NCI-H2029 (cell line): Measurements from ENCODE around the gene KCNH8.

ENCODE experiments used
- DNase-seq: peaks from one replicate; lab custom pipeline; 2025; lab: John Stamatoyannopoulos, UW

Gene KCNH8

DNA sequence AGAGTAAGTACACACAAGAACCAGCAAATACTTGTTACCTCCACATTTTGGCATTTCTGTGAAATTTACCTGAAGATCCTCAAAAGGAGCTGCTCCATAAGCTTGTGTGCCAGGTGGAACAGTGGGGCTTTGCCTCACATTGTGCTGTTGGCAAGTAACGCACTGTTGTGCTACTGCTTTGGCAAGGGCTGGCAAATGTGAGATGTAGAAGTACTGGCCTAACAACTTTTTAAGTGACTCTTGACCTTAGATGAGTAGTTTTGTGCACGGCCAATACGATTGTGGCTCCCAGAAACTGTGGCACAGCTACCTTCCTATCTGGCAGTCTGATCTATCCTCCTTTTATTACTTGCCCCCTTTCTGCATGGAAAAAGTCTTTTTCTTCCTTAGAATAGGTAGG lies 337.0 kb downstream of the KCNH8 start:
- peak; percentile 66 for DNase-seq

DNA sequence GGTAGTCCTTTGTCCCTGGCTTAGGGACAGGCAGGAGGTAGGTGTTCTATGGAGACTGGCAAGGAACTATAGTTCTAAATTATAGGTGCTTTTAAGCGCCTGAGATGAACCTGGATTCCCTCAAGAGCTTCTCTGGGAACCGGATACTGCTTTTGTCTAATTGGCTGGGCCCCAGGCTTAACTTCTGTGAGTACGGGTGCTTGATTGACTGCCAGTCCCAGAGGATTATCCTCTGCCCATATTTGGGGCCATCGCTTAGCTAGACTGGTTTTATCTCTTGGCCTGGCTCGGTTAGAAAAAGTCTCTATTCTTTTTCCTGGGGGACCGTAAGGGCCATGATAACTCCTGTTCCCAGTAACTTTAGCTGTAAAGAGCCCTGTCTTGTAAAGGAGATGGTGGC lies 339.1 kb downstream of the KCNH8 start:
- no peak for DNase-seq

DNA sequence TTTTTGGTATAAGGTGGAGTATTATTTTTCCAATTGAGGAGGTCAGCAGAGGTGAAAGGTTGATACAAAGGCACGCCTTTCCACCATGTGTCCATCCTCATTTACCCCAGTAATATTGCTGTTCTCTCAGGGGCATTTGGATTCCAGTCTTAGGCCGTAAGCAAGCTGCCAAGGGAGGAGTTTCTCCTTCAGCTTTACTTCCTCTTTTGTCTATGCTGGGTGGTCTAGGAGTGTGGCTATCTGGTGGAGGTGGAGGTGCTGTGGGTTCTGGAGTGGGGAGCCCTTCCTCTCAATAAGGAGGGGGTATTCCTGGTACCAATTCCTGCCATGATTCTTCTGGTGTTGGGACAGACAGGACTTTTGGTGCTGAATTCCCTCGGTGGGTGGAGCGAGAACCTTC lies 340.6 kb downstream of the KCNH8 start:
- DNase-seq = no peak

DNA sequence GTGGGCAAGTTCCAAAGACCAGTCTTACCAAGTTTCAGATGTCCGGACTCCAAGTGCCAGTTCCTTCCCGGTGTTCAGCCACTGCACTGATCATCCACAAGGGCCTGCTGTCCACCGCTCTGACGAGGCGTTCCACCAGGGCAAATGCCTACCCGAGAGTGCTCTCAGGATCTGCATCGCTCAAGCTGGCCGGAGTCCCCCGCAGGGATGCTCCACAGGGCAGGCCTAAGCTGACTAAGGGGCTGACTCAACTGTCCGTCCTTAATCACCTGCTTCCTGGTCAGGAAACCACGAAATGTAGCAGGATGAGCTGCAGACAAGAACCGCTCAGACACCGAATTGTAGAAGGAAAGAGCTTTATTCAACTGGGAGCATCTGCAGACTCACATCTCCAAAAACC lies 341.6 kb downstream of the KCNH8 start:
- no peak for DNase-seq

DNA sequence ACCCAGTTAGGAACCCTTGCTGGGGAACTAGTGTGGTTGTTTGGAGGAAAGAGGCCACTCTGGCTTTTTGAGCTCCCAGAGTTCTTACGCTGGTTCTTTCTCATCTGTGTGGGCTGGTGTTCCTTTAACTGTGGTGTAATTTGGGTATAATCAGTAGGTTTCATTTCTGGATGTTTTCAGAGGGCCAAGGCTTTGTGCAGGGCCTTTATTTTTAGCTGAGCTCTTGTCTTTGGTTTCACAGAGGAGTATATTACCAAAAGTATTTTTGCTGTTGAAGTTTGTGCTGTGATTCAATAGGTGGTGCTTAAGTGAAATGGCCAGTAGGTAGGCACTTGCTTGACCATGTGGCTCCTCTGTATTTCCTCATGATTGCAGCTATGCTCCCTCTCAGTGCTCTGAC lies 357.9 kb downstream of the KCNH8 start:
- no peak for DNase-seq

DNA sequence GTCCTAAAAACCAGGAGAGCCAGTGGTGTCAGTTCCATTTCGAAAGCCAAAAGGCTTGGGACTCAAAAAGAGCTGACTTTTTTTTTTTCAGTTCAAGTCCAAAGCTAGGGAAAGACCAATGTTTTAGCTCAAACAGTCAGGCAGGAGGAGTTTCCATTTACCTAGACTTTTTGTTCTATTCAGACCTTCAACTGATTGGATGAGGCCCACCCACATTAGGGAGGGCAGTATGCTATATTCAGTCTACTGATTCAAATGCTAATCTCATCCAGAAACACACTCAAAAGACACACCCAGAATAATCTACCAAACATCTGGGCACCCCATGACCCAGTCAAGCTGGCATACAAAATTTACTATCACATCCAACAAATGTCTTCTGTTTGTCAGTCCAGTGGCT lies 374.0 kb downstream of the KCNH8 start:
- no peak for DNase-seq

DNA sequence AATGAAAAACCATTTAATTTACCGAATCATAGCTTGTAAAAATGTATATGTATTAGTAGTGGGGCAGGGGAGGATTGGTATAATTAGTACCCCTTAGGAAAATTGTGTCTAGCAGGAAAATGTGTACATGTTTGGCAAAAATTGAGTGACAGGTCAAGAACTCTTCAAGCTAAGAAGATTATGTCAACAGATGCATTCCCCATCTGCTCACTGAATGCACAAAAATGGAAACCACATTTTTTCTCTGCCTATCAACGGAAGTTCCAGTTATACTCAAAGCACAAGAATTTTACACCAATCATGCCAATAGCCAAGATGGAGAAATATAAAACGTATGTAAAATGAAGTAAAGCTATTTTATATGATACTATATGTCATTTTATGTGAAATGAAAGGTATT lies 377.8 kb downstream of the KCNH8 start:
- DNase-seq = no peak

DNA sequence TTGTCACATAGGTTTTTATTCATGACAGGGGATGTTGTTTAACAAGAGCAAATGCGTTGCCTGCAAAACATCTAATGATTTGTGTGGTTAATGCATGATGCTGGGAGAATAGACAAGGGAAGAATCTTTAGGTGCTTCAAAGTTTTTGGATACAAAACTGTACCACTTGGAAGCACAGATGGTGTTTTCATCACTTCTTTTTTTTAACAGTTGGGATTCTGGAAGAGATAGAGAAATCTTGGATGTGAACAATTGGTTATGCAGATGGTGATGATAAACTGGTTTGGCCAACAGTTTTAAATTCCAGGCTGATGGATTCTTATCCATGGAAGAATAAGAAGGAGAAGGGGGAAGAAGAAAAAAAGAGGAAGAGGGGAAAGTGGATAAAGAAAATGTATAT lies 379.4 kb downstream of the KCNH8 start:
- DNase-seq = no peak

DNA sequence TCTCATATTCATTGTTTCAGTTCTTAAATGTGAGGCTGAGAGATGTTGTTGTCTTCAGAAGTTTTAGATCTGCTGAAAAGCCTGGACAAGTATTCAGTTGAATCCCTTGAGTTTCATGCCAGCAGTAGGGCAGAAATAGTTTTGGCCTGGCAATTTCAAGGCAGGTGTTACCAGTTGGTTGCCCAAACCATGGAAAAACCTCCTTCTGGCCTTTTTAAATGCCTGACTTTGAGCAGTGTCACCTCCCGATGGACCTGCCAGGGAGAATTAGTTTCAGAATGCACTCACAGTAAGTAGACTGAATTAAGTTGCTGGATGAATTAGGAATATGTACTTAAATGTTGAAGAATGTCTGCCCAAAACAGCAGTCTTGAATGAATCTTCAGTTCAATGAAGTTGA lies 383.1 kb downstream of the KCNH8 start:
- DNase-seq = no peak

DNA sequence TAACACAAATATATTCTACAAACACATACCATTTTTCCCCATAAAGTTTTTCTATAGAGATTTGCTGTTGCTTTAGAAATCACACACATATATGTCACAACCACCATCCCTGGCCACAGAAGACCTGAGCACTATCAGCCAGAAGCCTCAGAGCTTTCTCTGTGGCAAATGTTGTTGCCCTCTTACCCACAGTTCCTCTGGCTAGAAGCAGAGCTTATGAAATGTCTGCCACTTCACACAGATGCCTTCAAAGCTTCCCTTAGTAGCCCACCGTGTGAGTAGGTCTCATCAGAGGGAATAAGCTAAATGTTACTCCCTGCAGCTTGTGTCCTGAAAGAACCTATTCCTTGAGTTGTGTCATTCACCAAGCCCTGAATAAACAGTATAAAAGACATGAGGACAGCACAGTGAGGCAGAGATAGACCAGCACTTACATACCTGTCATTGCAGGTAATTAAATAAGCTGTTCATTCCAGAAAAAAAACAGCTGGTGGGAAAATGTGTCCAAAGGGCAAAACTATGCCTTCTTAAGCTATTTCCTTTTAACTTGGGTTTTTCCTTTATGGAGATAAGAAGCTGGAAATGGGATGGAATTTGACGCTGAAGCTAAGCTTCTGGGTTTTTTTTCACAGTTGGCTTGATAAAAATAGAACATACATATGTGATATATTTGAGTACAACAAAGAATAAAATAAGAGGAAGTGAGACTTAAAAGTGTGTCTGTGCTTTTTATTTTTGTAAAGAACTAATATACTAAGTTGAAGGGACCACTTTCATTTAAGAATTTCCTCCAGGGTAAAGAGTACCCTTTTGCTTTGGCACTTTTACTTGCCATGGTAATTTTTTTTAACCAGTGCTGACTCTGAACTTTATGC lies 391.4 kb downstream of the KCNH8 start:
- DNase-seq = no peak

DNA sequence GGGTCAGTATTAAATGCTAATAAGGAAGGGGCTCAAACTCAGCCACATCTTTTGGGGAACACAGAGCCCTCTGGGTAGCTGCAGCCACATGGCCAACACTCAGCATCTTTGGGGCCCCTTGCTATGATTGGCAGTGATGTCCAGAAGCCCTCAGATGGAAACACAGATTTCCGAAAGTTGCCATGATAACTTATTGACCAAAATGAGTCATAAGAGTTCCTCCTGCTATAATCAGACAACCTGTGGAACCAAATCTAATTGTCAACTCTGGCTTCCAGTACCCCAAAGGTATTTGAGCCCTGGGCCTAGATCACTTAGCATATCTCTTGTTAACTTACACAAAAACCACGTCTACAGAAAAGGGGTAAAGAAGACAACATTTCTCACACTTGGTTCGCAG lies 392.2 kb downstream of the KCNH8 start:
- no peak for DNase-seq

DNA sequence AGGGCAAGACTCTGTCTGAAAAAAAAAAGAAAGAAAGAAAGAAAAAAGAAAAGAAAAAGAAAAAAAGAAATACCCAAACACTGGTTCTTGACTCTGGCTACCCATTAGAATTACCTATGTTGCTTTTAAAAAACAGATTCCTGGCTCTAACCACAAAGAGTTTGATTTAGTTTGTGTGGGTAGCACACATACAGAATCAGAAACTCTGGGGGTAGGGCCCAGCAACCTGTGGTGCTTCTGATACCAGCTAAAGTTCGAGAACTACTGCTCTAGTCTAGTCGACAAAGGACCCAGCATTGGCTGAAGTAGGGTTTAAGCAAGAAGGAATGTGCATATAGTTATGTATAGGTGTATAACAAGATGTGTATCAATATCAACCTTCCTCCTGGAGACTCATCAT lies 393.0 kb downstream of the KCNH8 start:
- no peak for DNase-seq

DNA sequence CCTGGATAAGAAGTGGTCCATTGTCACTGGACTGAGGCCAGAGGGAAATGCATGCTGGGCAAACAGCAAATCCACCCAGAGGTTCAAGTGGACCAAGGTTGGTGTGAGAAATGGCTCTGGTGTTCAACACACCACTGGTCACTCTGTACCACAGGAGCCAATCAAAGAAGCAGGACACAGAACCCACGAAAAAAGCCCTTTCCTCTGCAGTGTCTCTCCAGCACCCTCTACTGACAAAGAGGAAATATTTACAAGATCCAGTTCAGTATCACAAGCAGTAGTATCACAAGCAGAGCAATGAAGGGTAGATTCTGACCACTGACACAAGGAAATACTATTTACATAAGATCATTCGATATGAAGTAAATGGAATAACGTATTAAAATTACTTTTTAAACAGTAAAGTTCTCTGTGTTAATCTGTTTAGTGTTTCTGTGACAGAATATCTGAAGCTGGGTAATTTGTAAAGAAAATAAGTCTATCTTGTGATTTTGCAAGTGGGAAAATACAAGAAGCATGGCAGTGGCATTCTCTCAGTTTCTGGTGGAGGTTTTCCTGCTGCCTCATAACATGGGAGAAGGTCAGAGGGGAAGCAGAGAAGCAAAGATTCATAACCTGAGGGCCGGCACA lies 395.0 kb downstream of the KCNH8 start:
- DNase-seq = peak; percentile 33

DNA sequence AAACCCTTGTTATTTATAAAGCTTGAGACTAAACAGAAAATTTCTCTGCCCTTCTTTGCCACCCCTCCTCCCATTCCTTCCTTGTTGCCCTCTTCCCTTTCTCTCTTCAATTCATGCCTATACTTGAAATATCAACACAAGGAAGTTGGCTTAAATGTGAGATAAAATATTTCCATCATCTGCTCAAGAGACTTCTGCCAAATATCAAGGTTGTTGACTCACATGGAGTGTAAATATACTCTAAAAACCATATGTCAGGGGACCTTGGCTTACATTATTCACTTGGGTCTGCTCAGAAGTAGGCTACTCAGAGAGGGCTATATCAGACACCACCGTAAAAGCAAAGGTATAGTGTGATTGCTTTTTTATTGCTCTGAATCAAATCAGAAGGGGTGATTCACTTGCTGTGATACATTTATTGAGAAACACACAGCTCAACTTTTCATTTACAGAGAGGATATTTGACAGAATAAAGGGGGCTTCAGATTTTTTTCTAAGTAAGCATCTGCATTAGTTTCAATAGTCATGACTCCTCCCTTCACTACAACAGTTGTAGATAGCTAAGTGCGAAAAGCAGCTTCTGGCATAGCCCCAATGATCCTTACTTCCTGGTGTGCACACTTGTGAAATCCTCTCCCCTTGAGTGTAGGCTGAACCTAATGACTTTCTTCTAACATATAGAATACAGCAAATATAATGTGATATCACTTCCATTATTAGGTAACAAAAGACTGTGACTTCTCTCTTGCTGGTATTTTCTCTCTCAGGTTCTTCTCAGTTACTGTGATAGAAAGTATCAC lies 399.6 kb downstream of the KCNH8 start:
- DNase-seq = peak; percentile 63

DNA sequence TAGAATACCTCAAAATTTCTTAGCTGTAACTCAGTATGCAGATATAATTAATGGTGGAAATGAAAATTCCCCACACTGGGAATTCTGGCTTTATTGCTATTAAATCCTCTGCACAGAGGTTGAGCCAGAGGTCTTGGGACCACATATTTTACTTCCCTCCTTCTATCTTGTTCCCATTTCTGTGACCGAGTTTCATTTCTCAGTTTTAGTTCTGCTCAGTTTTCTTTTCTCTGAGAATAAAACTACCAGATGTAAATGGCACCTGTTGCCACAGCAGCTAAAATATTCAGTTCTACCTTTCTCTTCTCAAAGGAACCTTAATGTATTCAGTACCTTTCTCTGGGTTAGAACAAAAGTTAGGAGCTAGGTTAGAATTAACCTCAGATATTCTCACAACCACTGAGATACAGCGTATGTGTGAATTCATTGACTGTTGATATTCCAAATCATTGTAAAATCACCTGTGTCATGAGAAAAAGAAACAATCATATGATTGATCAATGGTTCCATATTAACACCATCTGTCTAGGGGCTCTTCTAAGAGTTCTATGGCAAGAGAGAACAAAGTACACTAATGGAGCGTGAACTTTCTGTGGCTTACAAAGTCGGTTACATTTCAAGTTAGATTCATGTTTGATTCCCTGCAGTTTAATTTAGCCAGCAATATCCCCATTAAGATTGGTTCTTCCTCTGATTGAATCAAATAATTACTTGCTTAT lies 411.6 kb downstream of the KCNH8 start:
- DNase-seq = no peak

DNA sequence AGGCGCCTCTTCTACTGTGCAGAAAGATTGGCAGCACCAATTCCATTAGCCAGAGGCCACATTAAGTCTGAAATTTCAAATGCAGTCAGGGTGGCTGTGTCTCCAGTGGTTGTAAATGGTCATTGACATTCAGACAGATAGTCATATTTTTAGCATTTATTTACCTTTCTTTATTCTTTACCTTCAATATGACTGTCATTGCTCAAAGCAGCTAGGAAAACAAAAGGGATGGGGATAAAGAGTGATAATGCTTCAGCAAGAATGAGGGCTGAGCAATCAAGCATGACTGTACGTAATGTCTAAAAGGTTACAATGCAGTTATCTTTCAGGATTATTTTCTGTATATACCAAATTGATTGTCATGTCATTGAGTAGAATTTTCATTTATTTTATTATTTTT lies 425.3 kb downstream of the KCNH8 start:
- peak; percentile 7 for DNase-seq

DNA sequence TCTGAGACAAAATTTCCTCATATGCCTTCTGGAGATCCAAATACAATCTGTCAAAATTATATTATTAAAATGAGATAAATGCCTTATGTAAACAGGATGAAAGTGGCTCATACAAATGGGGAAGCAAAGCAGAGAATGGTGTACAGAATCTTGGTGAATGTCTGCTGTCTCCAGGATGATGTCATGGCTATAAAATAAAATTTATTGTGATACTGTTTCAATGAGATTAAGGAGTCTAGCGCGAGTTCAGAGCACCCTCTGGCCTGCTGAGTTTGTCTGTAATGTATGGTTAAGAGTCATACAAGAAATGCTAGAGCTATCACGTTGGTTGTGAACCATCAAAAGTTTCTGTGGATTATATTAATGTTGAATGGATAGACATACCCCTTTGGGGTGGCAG lies 426.0 kb downstream of the KCNH8 start:
- DNase-seq = no peak

DNA sequence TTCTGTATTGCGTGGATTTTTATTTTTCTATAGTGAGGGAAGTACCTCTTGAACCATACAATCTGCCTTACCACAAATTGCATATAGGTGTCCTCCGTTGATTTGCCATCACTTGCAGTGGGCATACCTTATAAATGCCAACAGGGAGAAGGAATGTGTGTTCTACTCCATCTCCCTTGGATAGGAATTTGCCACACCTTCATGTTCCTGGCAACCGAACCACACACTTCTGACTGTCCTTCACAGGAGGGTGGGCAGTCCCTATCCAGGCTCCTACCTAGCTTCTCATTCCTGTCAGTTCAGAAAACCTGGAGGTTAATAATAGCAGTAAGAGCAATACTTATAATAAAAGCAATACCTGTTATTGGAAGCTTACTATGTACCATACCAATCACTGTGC lies 428.0 kb downstream of the KCNH8 start:
- DNase-seq = no peak
